Prostate gland (tissue), 2 donors: ENCODE results near the gene MGP. TPM values are rescaled to one million over a fixed set of nuclear protein-coding genes. Genes with fewer than 3 reads are reported as not detected.

Experiments used
- DNase-seq: peaks from one replicate; pipeline ENCODE4 v3.0.0-alpha.2; 2019; ENCODE audit warnings: low spot score
- H3K27ac ChIP-seq, 2 donors: fragments of 200-600 bp; sonication (generic); 2 replicates each; pipeline ENCODE4 v1.5.1; 2017 to 2019
- H3K27me3 ChIP-seq: fragments of 200-600 bp; sonication (generic); replicated peaks from 2 replicates; pipeline ENCODE4 v1.5.1; 2019; ENCODE audit not compliant: insufficient read depth
- H3K36me3 ChIP-seq, 2 donors: fragments of 200-600 bp; sonication (generic); 1 replicate in 1 of 2; 2 replicates in 1 of 2; pipeline versions ENCODE4 v1.5.1 to v1.8.1; 2017 to 2019
- H3K4me1 ChIP-seq: fragments of 200-600 bp; sonication (generic); replicated peaks from 2 replicates; pipeline ENCODE4 v1.5.1; 2019
- H3K4me3 ChIP-seq, 2 donors: fragments of 200-600 bp; sonication (generic); 2 replicates each; pipeline ENCODE4 v1.5.1; 2017 to 2019
- H3K9me3 ChIP-seq: fragments of 200-600 bp; sonication (generic); 2 replicates; pipeline ENCODE4 v1.5.1; 2017
- POLR2A ChIP-seq: fragments of 450-650 bp; IDR thresholded peaks from one replicate; pipeline ENCODE4 v1.6.1; 2016; ENCODE audit warnings: antibody characterized with exemption, mild to moderate bottlenecking
- POLR2AphosphoS5 ChIP-seq: sonication (generic); formaldehyde crosslinking; IDR thresholded peaks from one replicate; pipeline ENCODE4 v1.6.1; 2017; ENCODE audit warnings: antibody characterized with exemption
- WGBS: methylation state at CpG from one replicate; pipeline ENCODE4 v1.1.5; 2018; 5-methylcytosine and 5-hydroxymethylcytosine counted together
- intact Hi-C: fragments of 100-400 bp; cut with DNase I; formaldehyde crosslinking; loops from one replicate; pipeline ENCODE4 v1.14.2; 2022
- total RNA-seq, 2 donors: library from RNA; depleted of rRNA; stranded (reverse); fragments of >200 nt; gene quantifications; one replicate each; pipeline ENCODE4 v1.1.0, GENCODE V29; 2016
- TF ChIP-seq, protein P1 (sequence below), 4 experiments: fragments of 200-600 bp in 2 of 4; fragments of 450-650 bp in 2 of 4; sonication (generic) in 2 of 4; IDR thresholded peaks; 1 replicate in 3 of 4; 2 replicates in 1 of 4; pipeline ENCODE4 v1.5.1; 2016 to 2019; ENCODE audit warnings: antibody characterized with exemption in 4 of 4, mild to moderate bottlenecking in 2 of 4, moderate library complexity in 2 of 4

Gene MGP
- total RNA-seq, 2 donors from 2014 or later: 233 to 388 TPM

DNA sequence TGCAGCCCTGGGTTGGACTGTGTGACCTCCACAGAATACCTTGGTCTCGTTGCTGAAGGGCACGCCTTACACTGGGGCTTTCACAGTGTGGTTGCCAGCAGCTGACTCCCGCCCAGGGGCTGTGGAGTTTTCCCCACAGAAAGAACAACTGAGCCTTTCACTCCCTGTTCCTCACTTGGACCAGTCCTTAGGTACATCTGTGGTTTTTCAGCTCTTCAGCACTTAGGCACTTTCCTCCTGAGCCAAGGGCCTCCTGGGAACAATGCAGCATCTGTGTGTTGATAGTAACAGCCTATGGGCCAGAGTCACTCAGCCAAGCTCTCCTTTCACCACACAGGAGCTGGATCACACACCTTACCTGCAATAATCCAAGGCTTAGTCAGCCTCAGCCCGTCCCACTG lies 27.7 kb upstream of the MGP start:
- Histone ChIP-seq H3K9me3 (no peaks in the 10 kb centered on the region), H3K27me3 (no peaks in the 10 kb centered on the region), H3K27ac (no peak overlapping the region), H3K4me3 (no peak overlapping the region), H3K4me1 (no peaks in the 10 kb centered on the region), H3K36me3 (no peaks in the 10 kb centered on the region)
- WGBS: 34% methylated on average over 4 of the region's 4 CpGs
- intact Hi-C loops: no loop called here
- TF ChIP-seq POLR2AphosphoS5 (no peak), POLR2A (no peak)
- TF ChIP-seq, protein P1, sequence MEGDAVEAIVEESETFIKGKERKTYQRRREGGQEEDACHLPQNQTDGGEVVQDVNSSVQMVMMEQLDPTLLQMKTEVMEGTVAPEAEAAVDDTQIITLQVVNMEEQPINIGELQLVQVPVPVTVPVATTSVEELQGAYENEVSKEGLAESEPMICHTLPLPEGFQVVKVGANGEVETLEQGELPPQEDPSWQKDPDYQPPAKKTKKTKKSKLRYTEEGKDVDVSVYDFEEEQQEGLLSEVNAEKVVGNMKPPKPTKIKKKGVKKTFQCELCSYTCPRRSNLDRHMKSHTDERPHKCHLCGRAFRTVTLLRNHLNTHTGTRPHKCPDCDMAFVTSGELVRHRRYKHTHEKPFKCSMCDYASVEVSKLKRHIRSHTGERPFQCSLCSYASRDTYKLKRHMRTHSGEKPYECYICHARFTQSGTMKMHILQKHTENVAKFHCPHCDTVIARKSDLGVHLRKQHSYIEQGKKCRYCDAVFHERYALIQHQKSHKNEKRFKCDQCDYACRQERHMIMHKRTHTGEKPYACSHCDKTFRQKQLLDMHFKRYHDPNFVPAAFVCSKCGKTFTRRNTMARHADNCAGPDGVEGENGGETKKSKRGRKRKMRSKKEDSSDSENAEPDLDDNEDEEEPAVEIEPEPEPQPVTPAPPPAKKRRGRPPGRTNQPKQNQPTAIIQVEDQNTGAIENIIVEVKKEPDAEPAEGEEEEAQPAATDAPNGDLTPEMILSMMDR (IDR thresholded peaks at IDR 0.05): no peak
- no peak for DNase-seq

- Histone ChIP-seq H3K27ac (no peak overlapping the region), H3K4me1 (no peaks in the 10 kb centered on the region), H3K9me3 (no peaks in the 10 kb centered on the region), H3K27me3 (no peaks in the 10 kb centered on the region), H3K36me3 (no peaks in the 10 kb centered on the region), H3K4me3 (no peak overlapping the region)
- TF ChIP-seq, protein P1 (IDR thresholded peaks at IDR 0.05): no peak
- 37% methylated on average over 2 of the region's 2 CpGs for WGBS
- intact Hi-C loops: no loop called here
- DNase-seq: no peak
Measured at GRCh38 chr12:14911131-14911530, 25.5 kb upstream of the MGP start.

GRCh38 chr12:14910090-14910915 lies 24.6 kb upstream of the MGP start:
- no peak overlapping the region for H3K4me3 ChIP-seq
- no peaks in the 10 kb centered on the region for H3K4me1 ChIP-seq
- H3K9me3 ChIP-seq: no peaks in the 10 kb centered on the region
- TF ChIP-seq, protein P1 (IDR thresholded peaks at IDR 0.05): no peak
- TF ChIP-seq POLR2A (no peak), POLR2AphosphoS5 (no peak)
- intact Hi-C loops: no loop called here
- no peak for DNase-seq
- H3K27ac ChIP-seq: no peak overlapping the region
- H3K36me3 ChIP-seq: no peaks in the 10 kb centered on the region
- 83% methylated on average over 5 of the region's 5 CpGs for WGBS
- H3K27me3 ChIP-seq: no peaks in the 10 kb centered on the region

DNA sequence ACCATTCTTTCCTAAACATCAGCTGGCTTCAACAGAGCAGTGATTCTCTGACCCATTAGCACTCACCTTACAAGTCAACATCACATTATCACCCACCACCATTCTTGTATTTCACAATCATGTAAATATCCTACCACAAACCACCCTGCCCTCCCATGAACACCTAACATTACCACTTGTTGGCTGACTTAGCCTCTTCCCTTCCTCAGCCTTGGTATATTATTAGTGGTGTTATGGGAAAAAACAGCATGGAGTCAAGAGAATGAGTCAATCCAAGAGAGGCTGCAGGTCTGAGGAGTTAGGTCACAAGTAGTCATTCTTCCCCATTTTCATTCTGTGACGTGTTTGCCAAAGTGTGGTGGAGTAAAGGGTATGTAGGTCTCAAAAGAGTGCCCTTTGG lies 22.3 kb upstream of the MGP start:
- H3K4me1 ChIP-seq: no peaks in the 10 kb centered on the region
- no peak overlapping the region for H3K27ac ChIP-seq
- no peaks in the 10 kb centered on the region for H3K36me3 ChIP-seq
- H3K27me3 ChIP-seq: no peaks in the 10 kb centered on the region
- no peak overlapping the region for H3K4me3 ChIP-seq
- WGBS: 100% methylated on average over 1 of the region's 1 CpG
- DNase-seq: no peak
- no peaks in the 10 kb centered on the region for H3K9me3 ChIP-seq
- intact Hi-C loops: no loop called here
- TF ChIP-seq, protein P1 (IDR thresholded peaks at IDR 0.05): no peak
- TF ChIP-seq POLR2A (no peak), POLR2AphosphoS5 (no peak)

DNA sequence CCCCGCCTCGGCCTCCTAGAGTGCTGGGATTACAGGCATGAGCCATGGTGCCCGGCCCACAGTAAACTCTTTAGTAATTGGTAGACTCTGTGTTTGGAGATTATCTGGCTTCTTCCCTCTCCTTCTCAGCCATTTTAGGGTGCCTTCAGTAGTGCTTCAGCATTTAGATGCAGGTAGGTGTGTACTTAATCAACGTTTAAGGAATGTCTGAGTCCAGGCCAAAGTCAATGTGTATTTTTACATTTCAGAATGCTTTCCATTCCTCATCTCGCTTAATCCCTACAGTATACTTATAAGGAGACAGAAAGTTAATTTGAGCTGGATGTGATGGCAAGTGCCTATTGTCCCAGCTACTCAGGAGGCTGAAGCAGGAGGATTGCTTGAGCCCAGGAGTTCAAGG lies 20.5 kb upstream of the MGP start:
- 74% methylated on average over 5 of the region's 5 CpGs for WGBS
- no peaks in the 10 kb centered on the region for H3K9me3 ChIP-seq
- H3K4me3 ChIP-seq: no peak overlapping the region
- H3K27me3 ChIP-seq: no peaks in the 10 kb centered on the region
- H3K36me3 ChIP-seq: no peaks in the 10 kb centered on the region
- intact Hi-C loops: no loop called here
- TF ChIP-seq, protein P1 (IDR thresholded peaks at IDR 0.05): no peak
- TF ChIP-seq POLR2AphosphoS5: no peak
- TF ChIP-seq POLR2A: no peak
- no peak overlapping the region for H3K27ac ChIP-seq
- no peak for DNase-seq
- H3K4me1 ChIP-seq: no peaks in the 10 kb centered on the region
